Activated effector memory CD4-positive, alpha-beta T cell treated with Interleukin-2 at 50 U/mL for 16 hours (primary cell): Measurements from ENCODE around the gene CNPY1.

ENCODE experiments used
- DNase-seq: peaks from one replicate; pipeline ENCODE4 v3.0.0-alpha.2; 2020

CNPY1 gene

DNA sequence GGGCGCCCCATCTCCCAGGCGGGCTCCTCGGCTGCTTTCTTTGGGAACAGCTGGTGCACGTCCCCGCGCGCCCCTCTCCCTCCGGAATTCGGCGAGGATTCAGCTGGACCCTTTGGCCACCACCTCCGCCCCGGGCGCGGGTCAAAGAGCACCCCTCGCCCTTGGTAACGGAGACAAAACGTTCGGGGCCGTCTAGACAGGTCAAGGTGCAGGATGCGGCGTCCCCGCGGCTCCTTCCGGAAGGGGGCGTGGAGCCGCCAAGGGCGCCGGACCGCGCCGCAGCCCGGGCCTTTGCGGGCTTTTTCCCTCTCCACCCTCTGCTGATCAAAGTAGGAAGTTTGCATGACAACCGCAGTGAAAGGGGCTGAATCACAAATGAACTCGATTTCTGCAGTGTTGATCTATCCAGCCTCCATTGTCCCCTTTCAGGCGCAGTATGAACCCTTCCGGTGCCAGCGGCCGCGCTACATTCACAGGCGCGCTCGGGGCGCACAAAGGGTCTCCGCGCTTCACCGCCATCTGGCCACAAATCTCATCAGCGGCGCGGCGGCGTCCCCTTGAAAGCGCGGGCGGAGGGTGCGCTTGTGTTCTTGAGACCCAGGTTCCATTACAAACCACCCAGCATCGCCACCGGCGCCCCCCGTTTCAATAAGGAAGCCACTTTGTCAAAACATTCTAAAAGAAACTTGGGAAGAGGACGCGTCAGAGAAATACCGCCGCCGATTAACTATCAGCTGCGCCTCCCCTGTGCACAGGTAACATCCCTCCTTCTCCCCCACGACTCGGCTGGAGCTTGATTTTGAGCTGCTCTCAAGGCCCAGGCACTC is 36.4 kb downstream of the CNPY1 start:
- no peak for DNase-seq

DNA sequence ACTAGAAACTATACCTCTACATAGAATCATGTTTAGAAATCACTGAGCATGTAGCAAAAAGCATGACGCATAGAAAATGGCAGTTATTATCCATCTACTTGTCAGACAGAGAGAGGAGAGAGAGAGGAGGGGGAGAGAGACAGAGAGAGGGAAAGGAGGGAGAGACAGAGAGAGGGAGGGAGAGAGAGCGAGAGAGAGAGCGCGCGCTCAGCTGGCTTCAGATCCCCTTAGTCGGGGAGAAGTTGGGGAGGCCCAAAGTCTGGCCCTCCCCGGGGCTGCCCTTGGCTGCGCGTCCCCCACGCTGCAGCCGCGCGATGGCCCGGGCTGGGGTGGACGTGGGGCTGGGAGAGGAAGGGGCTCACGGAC is 37.0 kb downstream of the CNPY1 start:
- DNase-seq = no peak

DNA sequence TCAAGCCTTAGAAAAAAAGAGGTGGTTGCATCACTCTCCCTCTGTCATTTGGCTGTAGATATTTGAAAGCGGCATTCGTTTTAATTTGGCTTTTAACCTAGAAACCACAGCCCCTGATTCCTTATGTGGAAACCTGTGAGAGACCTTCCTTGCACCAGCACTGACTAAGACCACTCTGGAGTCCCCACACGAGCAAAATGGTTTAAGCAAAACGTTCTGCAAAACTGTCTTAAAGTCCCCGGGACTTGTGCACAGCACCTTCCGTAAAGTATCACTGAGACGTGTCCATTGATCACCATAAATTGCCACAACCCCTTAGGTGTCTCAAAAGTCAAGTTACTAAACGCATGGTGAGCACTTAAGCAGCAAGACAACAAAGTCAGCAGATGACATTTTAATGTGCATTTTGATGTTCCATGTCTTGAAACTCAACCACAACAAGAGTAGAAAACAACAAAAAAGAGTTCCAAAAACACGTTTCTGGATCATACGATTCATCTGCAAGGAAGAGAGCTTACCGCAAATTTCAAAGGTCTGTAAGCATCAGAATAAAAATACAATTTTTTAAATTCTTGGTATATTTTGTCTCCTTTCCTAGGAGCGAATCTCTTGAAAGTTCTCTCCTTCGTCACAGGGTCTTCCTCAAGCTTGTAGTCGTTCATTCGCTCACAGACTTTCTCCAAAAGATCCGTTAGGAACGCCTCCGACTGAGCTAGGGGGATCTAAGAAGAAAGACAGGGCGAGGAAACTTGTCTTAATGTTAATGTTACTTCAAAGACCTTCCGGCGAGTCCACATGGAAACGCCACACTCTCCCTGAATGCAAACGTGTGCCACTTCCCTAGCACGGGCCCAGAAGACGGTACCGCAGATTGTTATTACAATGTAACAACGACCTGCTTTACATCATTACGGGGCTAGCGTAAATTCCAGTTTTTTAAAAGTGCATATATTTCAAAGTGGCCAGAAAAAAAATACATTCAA is 37.7 kb downstream of the CNPY1 start:
- DNase-seq = no peak

DNA sequence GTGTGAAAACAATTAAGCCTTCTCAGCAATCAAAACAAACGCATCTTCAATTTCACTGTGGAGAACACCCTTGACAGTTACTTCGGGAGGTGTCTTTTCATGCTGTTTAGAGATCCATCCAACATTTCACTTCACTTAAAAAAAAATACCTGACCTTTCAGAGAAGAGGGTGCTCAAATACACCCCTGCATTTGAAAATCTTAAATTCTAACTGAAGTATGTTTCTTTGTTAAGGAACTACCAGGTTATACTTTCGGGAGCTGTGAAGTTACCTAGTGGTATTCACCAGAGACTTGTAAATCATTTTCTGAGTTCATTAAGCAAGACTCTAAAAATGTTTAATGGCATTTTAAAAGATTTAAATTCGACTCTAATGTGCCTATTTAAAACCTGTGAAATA is 38.8 kb downstream of the CNPY1 start:
- no peak for DNase-seq

DNA sequence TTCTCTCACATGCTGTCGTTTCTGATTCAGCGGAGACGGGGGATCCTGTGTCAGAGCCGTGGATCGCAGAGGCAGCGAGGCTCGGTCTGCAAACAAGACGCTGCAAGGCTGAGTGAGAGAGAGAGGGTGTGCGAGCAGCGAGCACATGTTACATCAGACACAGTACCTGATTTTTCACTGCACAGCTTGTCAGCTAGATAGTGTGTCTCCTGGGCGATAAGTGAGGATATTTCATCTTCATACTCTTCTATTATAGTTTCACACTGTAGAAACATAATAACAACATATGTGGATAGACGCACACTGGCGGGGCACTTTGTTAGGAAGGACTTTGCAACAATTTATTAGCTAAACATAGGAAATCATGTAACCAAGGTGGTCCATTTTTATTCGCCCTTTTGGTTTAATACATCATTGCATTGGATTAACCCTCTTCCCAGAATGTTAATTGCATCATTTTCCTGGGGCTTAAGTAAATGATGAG is 39.5 kb downstream of the CNPY1 start:
- no peak for DNase-seq

DNA sequence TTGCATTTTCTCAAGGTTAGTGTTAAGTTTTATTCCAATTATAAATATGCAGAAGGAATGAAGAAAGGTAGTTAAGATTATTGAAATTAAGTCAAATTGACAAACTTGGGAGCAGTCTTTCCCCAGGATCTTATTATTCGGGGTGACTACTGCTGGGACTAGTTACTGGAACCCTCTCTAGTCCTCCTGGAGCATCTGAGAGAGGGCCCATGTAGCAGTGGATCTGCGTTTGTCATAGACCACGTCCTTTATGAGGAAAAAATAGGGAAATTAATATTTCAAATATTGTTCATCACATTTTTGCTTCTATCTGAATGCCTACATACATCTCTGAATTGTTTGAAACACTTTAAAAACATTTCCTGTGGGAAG is 41.0 kb downstream of the CNPY1 start:
- no peak for DNase-seq

- DNase-seq = no peak
Observed at GRCh38 chr7:155497149-155497901, 49.0 kb downstream of the CNPY1 start.

- DNase-seq = no peak
Observed at GRCh38 chr7:155496267-155497005, 49.9 kb downstream of the CNPY1 start.

GRCh38 chr7:155495440-155496248 is 50.7 kb downstream of the CNPY1 start:
- no peak for DNase-seq

- no peak for DNase-seq
Observed at GRCh38 chr7:155494551-155494950, 51.8 kb downstream of the CNPY1 start.

GRCh38 chr7:155493744-155494538 is 52.4 kb downstream of the CNPY1 start:
- DNase-seq = no peak

GRCh38 chr7:155491812-155492211 is 54.5 kb downstream of the CNPY1 start:
- DNase-seq = no peak

DNA sequence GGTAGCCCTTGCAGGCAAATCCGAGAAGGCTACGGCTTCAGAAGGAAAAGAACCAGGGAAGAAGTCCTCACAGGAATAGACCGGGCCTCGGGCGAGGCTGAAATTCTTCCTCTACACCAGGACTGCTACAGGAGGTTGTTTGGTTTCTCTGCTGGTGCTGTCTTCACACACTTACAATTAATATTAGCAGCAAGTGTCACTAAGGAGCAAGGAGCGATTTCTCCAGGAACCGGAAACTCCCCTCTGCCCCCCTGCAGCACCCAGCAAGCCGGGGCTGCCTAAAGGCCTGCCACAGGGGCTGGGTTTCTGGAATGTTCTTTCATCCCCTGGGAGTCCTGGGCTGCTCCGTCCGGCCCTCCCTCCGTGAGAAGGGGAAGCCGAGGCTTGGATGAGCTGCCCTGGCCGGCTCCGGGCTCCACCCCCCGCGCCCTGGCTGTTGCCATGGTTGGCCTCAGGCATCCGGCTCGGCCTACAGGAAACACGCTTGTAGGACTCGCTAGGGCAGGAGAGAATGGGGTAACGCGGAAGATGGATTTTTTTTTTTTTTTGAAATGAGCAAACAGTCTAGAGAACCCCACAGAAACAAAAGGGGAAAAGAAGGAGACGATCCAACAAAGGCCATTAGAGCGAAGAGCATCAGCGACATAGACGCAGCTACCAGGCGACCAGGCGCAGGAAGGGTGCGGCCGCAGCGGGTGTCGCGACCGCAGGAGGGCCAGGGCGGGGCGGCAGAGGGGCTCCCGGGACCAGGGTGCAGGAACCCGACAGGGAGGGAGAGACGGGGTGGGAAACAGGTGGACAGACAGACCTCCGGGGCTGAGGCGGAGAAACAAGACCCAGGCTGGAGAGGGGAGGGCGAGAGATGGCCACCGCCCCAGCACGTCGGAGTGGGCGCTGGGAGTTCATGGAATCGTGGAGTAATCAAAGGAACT is 55.4 kb downstream of the CNPY1 start:
- no peak for DNase-seq

GRCh38 chr7:155489862-155490696 is 56.3 kb downstream of the CNPY1 start:
- no peak for DNase-seq

DNA sequence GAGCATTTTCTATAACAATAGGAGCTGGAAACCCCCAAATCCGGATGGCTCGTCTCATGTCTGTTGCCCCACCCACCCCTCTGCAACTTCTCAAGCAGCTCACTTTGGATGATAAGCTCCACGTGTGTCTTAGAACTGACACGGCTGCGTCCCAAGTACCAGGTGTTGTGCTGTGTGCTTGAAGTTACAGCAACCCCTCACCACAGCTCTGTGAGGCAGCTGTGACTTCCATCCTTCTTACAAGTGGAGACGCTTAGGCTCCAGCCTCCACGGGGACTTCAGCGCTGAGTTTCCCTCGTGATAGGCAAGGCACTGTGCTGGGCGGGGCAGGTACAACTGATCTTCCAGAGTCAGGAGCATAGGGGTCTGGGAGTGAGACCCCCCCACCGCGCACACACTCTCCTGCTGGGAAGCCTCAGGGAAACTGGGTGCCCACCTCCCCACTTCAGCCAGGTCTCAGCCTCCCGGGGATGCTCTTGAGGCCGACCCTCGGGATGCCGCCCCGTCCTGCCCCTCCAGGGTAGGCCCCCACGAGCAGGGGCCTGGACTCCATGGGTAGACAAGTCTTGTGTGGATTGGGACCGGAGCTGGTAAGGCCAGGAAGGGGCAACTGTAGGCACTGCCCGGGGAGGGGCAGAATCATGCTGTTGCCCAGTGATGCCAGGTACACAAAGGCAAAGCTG is 57.1 kb downstream of the CNPY1 start:
- no peak for DNase-seq

DNA sequence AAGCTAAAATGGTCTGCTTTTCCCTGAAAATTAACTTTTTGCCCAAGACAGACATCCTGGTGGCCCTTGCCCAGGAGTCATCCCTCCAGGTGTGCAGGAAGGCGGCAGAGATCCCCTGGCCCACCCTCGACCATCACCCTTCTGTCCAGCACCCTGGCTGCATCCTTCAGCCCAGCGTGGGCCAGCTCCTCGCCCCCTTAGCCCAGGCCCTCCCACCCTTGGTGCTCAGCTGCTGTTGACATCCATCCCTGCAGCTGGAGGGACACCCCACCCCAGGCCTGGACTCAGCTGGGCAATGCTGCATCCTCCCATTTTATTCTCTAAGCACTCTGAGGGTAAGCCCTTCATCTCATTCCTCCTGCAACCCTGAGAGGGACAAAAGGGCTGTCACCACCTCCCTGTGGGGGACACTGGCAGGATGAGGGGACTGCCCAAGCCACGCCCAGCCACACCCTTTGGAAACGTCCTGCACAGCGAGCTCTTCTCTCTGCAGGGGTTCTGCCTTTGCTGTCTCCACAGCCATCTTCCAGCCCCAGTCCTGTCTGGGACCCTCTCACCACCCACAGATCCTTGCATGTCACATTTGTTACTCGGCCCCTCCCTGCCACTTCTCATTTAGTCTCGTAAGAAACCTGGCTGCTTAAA is 57.8 kb downstream of the CNPY1 start:
- DNase-seq = no peak
